SK-N-SH (cell line): Measurements from ENCODE around the gene MRPL36. TPM values are rescaled to one million over a fixed set of nuclear protein-coding genes. Genes with fewer than 3 reads are reported as not detected.

Source experiments
- CTCF ChIA-PET: fragments of 300-600, 350-600 bp; formaldehyde crosslinking; extraction: SDS; loops from one replicate; lab custom pipeline; 2021; lab: Yijun Ruan, JAX
- POLR2A ChIA-PET: fragments of 350-600 bp; sonication (Branson Sonifier 250); formaldehyde crosslinking; extraction: SDS; loops from one replicate; lab custom pipeline; 2020; ENCODE audit warnings: antibody characterized with exemption, inconsistent platforms; lab: Yijun Ruan, JAX
- DNase-seq: peaks from one replicate; pipeline ENCODE4 v3.0.0; 2012
- H2AFZ ChIP-seq: fragments of 200-600 bp; sonication (generic); 2 replicates; pipeline ENCODE4 v1.8.1; 2016; ENCODE audit warnings: antibody characterized with exemption, mild to moderate bottlenecking, low read depth
- H3F3A ChIP-seq: fragments of 200-600 bp; sonication (generic); replicated peaks from 2 replicates; pipeline ENCODE3; 2016; ENCODE audit warnings: antibody characterized with exemption, mild to moderate bottlenecking; ENCODE audit not compliant: insufficient read depth
- H3K27ac ChIP-seq, 2 experiments: fragments of 200-500 bp in 1 of 2; fragments of 200-600 bp in 1 of 2; sonication (Bioruptor generic) in 1 of 2; sonication (generic), shearing (Covaris generic) in 1 of 2; 2 replicates each; pipeline versions ENCODE4 v1.5.1 to v1.6.1; 2014 to 2016; ENCODE audit warnings: low read depth in 2 of 2, inconsistent platforms in 1 of 2, low read length in 1 of 2, mild to moderate bottlenecking in 1 of 2, mixed read lengths in 1 of 2
- H3K27me3 ChIP-seq: fragments of 200-600 bp; sonication (generic), shearing (Covaris generic); 2 replicates; pipeline ENCODE4 v1.6.1; 2016; ENCODE audit warnings: mixed run types; ENCODE audit not compliant: insufficient read depth
- H3K36me3 ChIP-seq, 2 experiments: fragments of 200-500 bp in 1 of 2; fragments of 200-600 bp in 1 of 2; sonication (Bioruptor generic) in 1 of 2; sonication (generic) in 1 of 2; replicated peaks in 1 of 2; 2 replicates each; pipeline versions ENCODE3 to v1.5.1; 2014 to 2016; ENCODE audit warnings: low read length in 1 of 2, mild to moderate bottlenecking in 1 of 2; ENCODE audit not compliant: insufficient read depth in 2 of 2, control insufficient read depth in 1 of 2
- H3K4me1 ChIP-seq, 2 experiments: fragments of 200-500 bp in 1 of 2; fragments of 200-600 bp in 1 of 2; sonication (Bioruptor generic) in 1 of 2; sonication (generic), shearing (Covaris generic) in 1 of 2; 2 replicates each; pipeline versions ENCODE4 v1.5.1 to v1.6.1; 2014 to 2016; ENCODE audit warnings: low read depth in 1 of 2, low read length in 1 of 2, mixed run types in 1 of 2; ENCODE audit not compliant: insufficient read depth in 2 of 2, control insufficient read depth in 1 of 2
- H3K4me2 ChIP-seq: fragments of 200-600 bp; sonication (generic), shearing (Covaris generic); 2 replicates; pipeline ENCODE4 v1.6.1; 2017; ENCODE audit warnings: mixed run types
- H3K4me3 ChIP-seq, 2 experiments: fragments of 200-500 bp in 1 of 2; fragments of 200-600 bp in 1 of 2; sonication (Bioruptor generic) in 1 of 2; sonication (generic), shearing (Covaris generic) in 1 of 2; 2 replicates each; pipeline versions ENCODE4 v1.5.1 to v1.8.1; 2014 to 2016; ENCODE audit warnings: low read depth in 2 of 2, inconsistent platforms in 1 of 2, low read length in 1 of 2, mild to moderate bottlenecking in 1 of 2, mixed read lengths in 1 of 2, moderate library complexity in 1 of 2
- H3K79me2 ChIP-seq: fragments of 200-600 bp; sonication (generic); 2 replicates; pipeline ENCODE4 v1.8.1; 2017; ENCODE audit warnings: mild to moderate bottlenecking; ENCODE audit not compliant: insufficient read depth
- H3K9ac ChIP-seq: fragments of 200-600 bp; sonication (generic); 2 replicates; pipeline ENCODE4 v1.6.1; 2017; ENCODE audit warnings: mixed run types
- H3K9me2 ChIP-seq: fragments of 200-600 bp; sonication (generic); 2 replicates; pipeline ENCODE4 v1.6.1; 2017; ENCODE audit warnings: mixed run types
- H3K9me3 ChIP-seq: fragments of 200-600 bp; sonication (generic); 2 replicates; pipeline ENCODE4 v1.6.1; 2017; ENCODE audit warnings: mixed run types, mild to moderate bottlenecking, moderate library complexity
- H4K20me1 ChIP-seq: fragments of 200-600 bp; sonication (generic); 2 replicates; pipeline ENCODE4 v1.6.1; 2017; ENCODE audit warnings: mild to moderate bottlenecking, mixed run types; ENCODE audit not compliant: insufficient read depth
- MEF2A ChIP-seq: IDR thresholded peaks from 2 replicates; pipeline ENCODE4 v1.4.0; 2012; ENCODE audit warnings: low read depth, borderline replicate concordance
- MXI1 ChIP-seq: IDR thresholded peaks from 2 replicates; pipeline ENCODE4 v1.6.1; 2012; ENCODE audit warnings: mild to moderate bottlenecking, low read depth, low read length, improper control_type of control experiment
- NRF1 ChIP-seq: IDR thresholded peaks from 2 replicates; pipeline ENCODE4 v1.6.1; 2012; ENCODE audit warnings: low read depth, mild to moderate bottlenecking, low read length
- POLR2AphosphoS5 ChIP-seq: IDR thresholded peaks from 2 replicates; pipeline ENCODE4 v1.6.1; 2012; ENCODE audit warnings: low read depth, low read length
- RAD21 ChIP-seq: IDR thresholded peaks from 2 replicates; pipeline ENCODE4 v1.6.1; 2012; ENCODE audit warnings: mild to moderate bottlenecking, low read length
- RXRA ChIP-seq: IDR thresholded peaks from 2 replicates; pipeline ENCODE4 v1.4.0; 2012; ENCODE audit warnings: low read depth, mild to moderate bottlenecking, borderline replicate concordance
- SMC3 ChIP-seq: IDR thresholded peaks from 2 replicates; pipeline ENCODE4 v1.6.1; 2012; ENCODE audit warnings: low read depth, low read length, improper control_type of control experiment
- TAF1 ChIP-seq: IDR thresholded peaks from 2 replicates; pipeline ENCODE4 v1.6.1; 2012; ENCODE audit warnings: low read depth, mild to moderate bottlenecking, low read length, moderate library complexity, borderline replicate concordance
- TCF12 ChIP-seq: IDR thresholded peaks from 2 replicates; pipeline ENCODE4 v1.4.0; 2012
- WGBS: methylation state at CpG from one replicate; pipeline ENCODE4 v1.1.6; 2017; ENCODE audit warnings: low lambda C conversion rate; 5-methylcytosine and 5-hydroxymethylcytosine counted together
- polyA plus RNA-seq, 3 experiments: library from polyadenylated mRNA; depleted of rRNA; stranded (reverse); fragments of >200 nt; gene quantifications; 2 replicates each; pipeline ENCODE4 v1.2.3, GENCODE V29; 2012
- TF ChIP-seq, protein P1 (sequence below): fragments of 200-600 bp; sonication (generic); IDR thresholded peaks from 2 replicates; pipeline ENCODE4 v1.6.1; 2017; ENCODE audit warnings: antibody characterized with exemption, mild to moderate bottlenecking, moderate library complexity
- TF ChIP-seq, protein P2 (sequence below): fragments of 150-350 bp; IDR thresholded peaks from 2 replicates; pipeline ENCODE4 v1.6.1; 2016; ENCODE audit warnings: mild to moderate bottlenecking, low read depth, low read length

MRPL36 gene
- polyA plus RNA-seq, 1 of the 3 experiments (the other 2 are of a cell fraction), result 78.4 TPM

DNA sequence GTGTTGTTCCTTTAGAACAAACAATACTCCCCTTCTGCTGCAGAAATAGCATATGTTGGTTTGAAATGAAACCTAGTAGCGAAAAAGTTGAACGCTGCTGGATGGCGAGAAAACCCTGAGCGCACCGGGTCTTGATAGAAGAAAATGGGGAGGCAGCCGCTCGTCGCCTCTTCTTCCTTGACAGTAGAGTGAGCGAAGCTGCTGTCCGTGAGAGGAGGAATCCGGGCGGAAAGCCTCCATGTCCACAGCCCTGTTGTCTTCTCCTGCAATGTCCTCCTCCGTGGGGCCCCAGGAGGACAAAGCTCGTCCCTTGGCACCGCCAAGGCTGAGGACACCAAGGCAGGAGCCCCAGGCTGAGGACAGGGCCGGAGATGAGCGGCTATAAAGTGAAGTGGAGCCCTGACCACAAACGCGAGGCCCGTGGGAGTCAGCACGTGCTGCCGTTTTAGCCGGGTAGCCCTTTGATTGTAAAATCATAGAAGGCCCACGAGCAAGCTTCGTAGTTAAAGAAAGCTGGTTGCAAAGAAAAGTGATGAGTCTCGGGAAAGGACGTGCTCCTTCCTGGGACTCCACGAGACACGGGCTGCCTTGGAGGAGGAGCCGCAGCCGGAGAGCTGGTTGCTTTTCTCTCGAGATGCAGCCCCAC, 35.6 kb downstream of the MRPL36 start:
- Histone ChIP-seq H4K20me1 (no peaks in the 10 kb centered on the region), H3K27ac (no peak overlapping the region), H3F3A (no peaks in the 10 kb centered on the region), H3K9me3 (no peaks in the 10 kb centered on the region), H3K4me2 (no peak overlapping the region), H3K27me3 (peaks cover 90% of the 10 kb centered on the region), H3K4me3 (no peak overlapping the region; a peak in 1 of 4 replicates)
- CTCF ChIA-PET, result interaction anchor here (0.6 to 2.8 kb wide), 14 partner anchors 8 to 443 kb away, joined by 3 to 13 read pairs (median 4); no protein-coding TSS in a partner anchor
- DNase-seq, result no peak
- POLR2A ChIA-PET, result no interaction called here
- TF ChIP-seq NRF1, result no peak
- TF ChIP-seq, all 33 proteins: peak for 0
- Histone ChIP-seq H3K4me1 (no peaks in the 10 kb centered on the region), H3K79me2 (no peaks in the 10 kb centered on the region), H3K9ac (no peak overlapping the region), H3K9me2 (no peaks in the 10 kb centered on the region), H2AFZ (no peak overlapping the region), H3K36me3 (no peaks in the 10 kb centered on the region)
- WGBS, result 41% methylated on average over 29 of the region's 32 CpGs

DNA sequence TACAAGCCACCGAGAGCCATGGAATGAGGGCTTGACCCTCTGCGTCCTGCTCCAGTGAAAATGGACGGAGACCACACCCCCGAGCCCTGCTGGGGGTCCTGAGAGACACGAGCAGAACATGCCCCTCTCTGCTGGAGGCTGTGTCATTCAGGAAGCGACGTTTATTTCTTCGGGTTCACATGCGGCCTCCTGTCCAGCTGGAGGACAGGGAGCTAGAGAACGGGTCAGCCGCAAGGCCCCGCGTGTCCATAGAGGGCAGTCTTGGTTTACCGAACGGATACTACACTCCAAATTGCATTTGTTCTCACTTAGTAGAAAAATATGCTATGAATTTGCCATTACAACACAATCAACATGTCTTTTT, 36.1 kb downstream of the MRPL36 start:
- no peak overlapping the region for H2AFZ ChIP-seq
- H3K4me1 ChIP-seq, result no peaks in the 10 kb centered on the region
- TF ChIP-seq SMC3 (peak; percentile 56), RAD21 (peak; percentile 86), MEF2A (no peak), TAF1 (no peak), RXRA (no peak)
- TF ChIP-seq, protein P1, sequence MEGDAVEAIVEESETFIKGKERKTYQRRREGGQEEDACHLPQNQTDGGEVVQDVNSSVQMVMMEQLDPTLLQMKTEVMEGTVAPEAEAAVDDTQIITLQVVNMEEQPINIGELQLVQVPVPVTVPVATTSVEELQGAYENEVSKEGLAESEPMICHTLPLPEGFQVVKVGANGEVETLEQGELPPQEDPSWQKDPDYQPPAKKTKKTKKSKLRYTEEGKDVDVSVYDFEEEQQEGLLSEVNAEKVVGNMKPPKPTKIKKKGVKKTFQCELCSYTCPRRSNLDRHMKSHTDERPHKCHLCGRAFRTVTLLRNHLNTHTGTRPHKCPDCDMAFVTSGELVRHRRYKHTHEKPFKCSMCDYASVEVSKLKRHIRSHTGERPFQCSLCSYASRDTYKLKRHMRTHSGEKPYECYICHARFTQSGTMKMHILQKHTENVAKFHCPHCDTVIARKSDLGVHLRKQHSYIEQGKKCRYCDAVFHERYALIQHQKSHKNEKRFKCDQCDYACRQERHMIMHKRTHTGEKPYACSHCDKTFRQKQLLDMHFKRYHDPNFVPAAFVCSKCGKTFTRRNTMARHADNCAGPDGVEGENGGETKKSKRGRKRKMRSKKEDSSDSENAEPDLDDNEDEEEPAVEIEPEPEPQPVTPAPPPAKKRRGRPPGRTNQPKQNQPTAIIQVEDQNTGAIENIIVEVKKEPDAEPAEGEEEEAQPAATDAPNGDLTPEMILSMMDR, result peak; percentile 82
- H3K36me3 ChIP-seq, result no peaks in the 10 kb centered on the region
- no peaks in the 10 kb centered on the region for H3K9me2 ChIP-seq
- no peaks in the 10 kb centered on the region for H3K9me3 ChIP-seq
- H3K27ac ChIP-seq, result no peak overlapping the region
- ChIA-PET CTCF (interaction anchor here (0.6 to 2.8 kb wide), 19 partner anchors 9 to 443 kb away, joined by 3 to 13 read pairs (median 4); no protein-coding TSS in a partner anchor), POLR2A (no interaction called here)
- no peaks in the 10 kb centered on the region for H3K79me2 ChIP-seq
- peak; percentile 78 for DNase-seq
- no peaks in the 10 kb centered on the region for H4K20me1 ChIP-seq
- no peaks in the 10 kb centered on the region for H3F3A ChIP-seq
- H3K4me2 ChIP-seq, result no peak overlapping the region
- peak overlapping the region in 1 of 2 experiments; percentile 14; a peak in 1 of 4 replicates for H3K4me3 ChIP-seq
- peaks cover 89% of the 10 kb centered on the region for H3K27me3 ChIP-seq
- no peak overlapping the region for H3K9ac ChIP-seq
- WGBS, result 14% methylated on average over 10 of the region's 15 CpGs

DNA sequence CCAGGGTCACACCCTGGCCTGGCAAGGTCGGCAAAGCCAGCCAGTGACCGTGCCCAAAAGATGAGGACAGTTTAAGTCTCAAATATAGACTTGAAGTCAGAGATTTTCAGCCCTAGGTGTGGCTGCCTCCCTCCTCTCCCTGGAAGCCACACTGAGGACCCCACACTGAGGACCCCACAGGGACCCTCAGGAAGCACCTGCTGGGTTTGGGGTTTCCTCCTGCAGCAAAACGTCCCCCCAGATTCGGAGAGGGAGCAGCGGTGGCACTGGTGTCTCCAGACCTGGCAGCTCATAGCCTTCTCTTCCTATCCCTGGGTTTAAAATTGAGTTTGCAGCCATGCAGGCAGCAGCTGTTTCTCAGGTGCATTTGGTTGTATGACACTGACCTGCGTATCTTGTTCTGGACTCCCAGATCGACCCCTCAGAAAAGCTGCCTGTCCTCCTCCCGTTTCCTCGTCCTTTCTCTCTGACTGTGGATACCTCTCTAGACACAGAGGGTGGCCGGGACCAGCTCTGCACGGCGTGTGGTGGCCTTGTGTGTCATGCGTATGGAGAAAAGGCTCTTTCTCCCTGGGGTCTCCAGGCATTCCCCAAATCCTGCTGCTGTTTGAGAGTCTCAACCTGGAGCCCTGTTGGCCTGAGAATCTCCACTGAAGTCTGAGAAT, 36.6 kb downstream of the MRPL36 start:
- no peaks in the 10 kb centered on the region for H3K79me2 ChIP-seq
- no peaks in the 10 kb centered on the region for H3K9me3 ChIP-seq
- no peaks in the 10 kb centered on the region for H3K4me1 ChIP-seq
- DNase-seq, result no peak
- H3K27ac ChIP-seq, result no peak overlapping the region
- 22% methylated on average over 13 of the region's 13 CpGs for WGBS
- no peak overlapping the region for H3K9ac ChIP-seq
- no peak overlapping the region for H2AFZ ChIP-seq
- ChIA-PET POLR2A (no interaction called here), CTCF (interaction anchor here (0.6 to 2.8 kb wide), 17 partner anchors 10 to 281 kb away, joined by 3 to 13 read pairs (median 4); no protein-coding TSS in a partner anchor)
- no peak for TF ChIP-seq SMC3
- no peak for TF ChIP-seq MXI1
- TF ChIP-seq POLR2AphosphoS5, result no peak
- TF ChIP-seq, protein P2, sequence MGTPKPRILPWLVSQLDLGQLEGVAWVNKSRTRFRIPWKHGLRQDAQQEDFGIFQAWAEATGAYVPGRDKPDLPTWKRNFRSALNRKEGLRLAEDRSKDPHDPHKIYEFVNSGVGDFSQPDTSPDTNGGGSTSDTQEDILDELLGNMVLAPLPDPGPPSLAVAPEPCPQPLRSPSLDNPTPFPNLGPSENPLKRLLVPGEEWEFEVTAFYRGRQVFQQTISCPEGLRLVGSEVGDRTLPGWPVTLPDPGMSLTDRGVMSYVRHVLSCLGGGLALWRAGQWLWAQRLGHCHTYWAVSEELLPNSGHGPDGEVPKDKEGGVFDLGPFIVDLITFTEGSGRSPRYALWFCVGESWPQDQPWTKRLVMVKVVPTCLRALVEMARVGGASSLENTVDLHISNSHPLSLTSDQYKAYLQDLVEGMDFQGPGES, result no peak
- TF ChIP-seq TCF12, result no peak
- TF ChIP-seq, protein P1, result no peak
- H4K20me1 ChIP-seq, result no peaks in the 10 kb centered on the region
- peak overlapping the region in 1 of 2 experiments; percentile 14; a peak in 1 of 4 replicates for H3K4me3 ChIP-seq
- H3K36me3 ChIP-seq, result no peaks in the 10 kb centered on the region
- H3F3A ChIP-seq, result no peaks in the 10 kb centered on the region
- no peak overlapping the region for H3K4me2 ChIP-seq
- H3K9me2 ChIP-seq, result no peaks in the 10 kb centered on the region
- H3K27me3 ChIP-seq, result peaks cover 84% of the 10 kb centered on the region
